HepG2 (cell line): ENCODE data around the gene CCL24. TPM values are rescaled to one million over a fixed set of nuclear protein-coding genes. Genes with fewer than 3 reads are reported as not detected.

ENCODE experiments used
- ATAC-seq: fragments of 200-7000 bp; cut with Tn5 transposase; 3 replicates; pipeline ENCODE4 v1.9.1; 2020; ENCODE audit warnings: mild to moderate bottlenecking, moderate library complexity
- BruUV-seq: library from RNA; stranded (reverse); fragments of 400-500 nt; replicated peaks from 2 replicates; lab custom pipeline; 2021; lab: Mats Ljungman, UMichigan
- CTCF ChIA-PET: fragments of 300-600 bp; formaldehyde crosslinking; extraction: SDS; loops from one replicate; lab custom pipeline; 2021; ENCODE audit warnings: low total read pairs, inconsistent platforms, low intra/inter-chr PET ratio; lab: Yijun Ruan, JAX
- POLR2A ChIA-PET: fragments of 350-600 bp; sonication (Branson Sonifier 250); formaldehyde crosslinking; loops from one replicate; lab custom pipeline; 2020; ENCODE audit warnings: antibody characterized with exemption, inconsistent platforms; lab: Yijun Ruan, JAX
- DNase-seq: peaks from one replicate; pipeline ENCODE4 v3.0.0-alpha.2; 2015; ENCODE audit warnings: low spot score
- FAIRE-seq: peaks from 3 replicates; lab custom pipeline; 2011; peaks lifted over from hg19 to GRCh38; lab: Jason Lieb, UNC
- H2AFZ ChIP-seq: one replicate; pipeline ENCODE4 v1.6.1; 2011; ENCODE audit warnings: low read length, inconsistent platforms
- H3K27ac ChIP-seq: fragments of 300-600 bp; 3 replicates; pipeline ENCODE4 v1.8.0; 2011; ENCODE audit warnings: mixed run types, mild to moderate bottlenecking, mixed read lengths, low read length, inconsistent platforms; ENCODE audit not compliant: insufficient read depth; ENCODE audit errors: extremely low read length
- H3K27me3 ChIP-seq, 2 experiments: fragments of 200-600 bp in 1 of 2; 2 replicates in 1 of 2; 3 replicates in 1 of 2; pipeline versions ENCODE4 v1.6.0 to v1.8.0; 2011; ENCODE audit warnings: low read length in 2 of 2, mild to moderate bottlenecking in 2 of 2, moderate library complexity in 2 of 2, inconsistent platforms in 1 of 2; ENCODE audit not compliant: insufficient read depth in 2 of 2, control insufficient read depth in 1 of 2
- H3K36me3 ChIP-seq, 2 experiments: fragments of 200-600 bp in 1 of 2; replicated peaks in 1 of 2; 2 replicates in 1 of 2; 3 replicates in 1 of 2; pipeline versions ENCODE4 v1.5.1 to v1.8.0; 2011; ENCODE audit warnings: low read length in 2 of 2, inconsistent platforms in 1 of 2; ENCODE audit not compliant: insufficient read depth in 2 of 2, control insufficient read depth in 1 of 2
- H3K4me1 ChIP-seq: 2 replicates; pipeline ENCODE4 v1.5.1; 2012; ENCODE audit warnings: low read length, inconsistent platforms; ENCODE audit not compliant: insufficient read depth
- H3K4me2 ChIP-seq: 2 replicates; pipeline ENCODE4 v1.6.0; 2011; ENCODE audit warnings: low read depth, low read length, inconsistent platforms
- H3K4me3 ChIP-seq, 3 experiments: fragments of 200-600 bp in 1 of 3; sonication (generic), shearing (Covaris generic) in 1 of 3; replicated peaks in 1 of 3; 2 replicates each; pipeline ENCODE4 v1.5.1; 2011 to 2016; ENCODE audit warnings: low read length in 3 of 3, inconsistent platforms in 2 of 3, low read depth in 2 of 3, mild to moderate bottlenecking in 2 of 3, control low read depth in 1 of 3, mixed read lengths in 1 of 3; ENCODE audit not compliant: insufficient read depth in 1 of 3
- H3K79me2 ChIP-seq: one replicate; pipeline ENCODE4 v1.6.1; 2011; ENCODE audit warnings: low read length, inconsistent platforms; ENCODE audit not compliant: insufficient read depth
- H3K9ac ChIP-seq: 2 replicates; pipeline ENCODE4 v1.6.0; 2011; ENCODE audit warnings: mild to moderate bottlenecking, low read depth, low read length, inconsistent platforms; ENCODE audit not compliant: insufficient read depth
- H3K9me3 ChIP-seq: 2 replicates; pipeline ENCODE4 v1.5.1; 2012; ENCODE audit warnings: mild to moderate bottlenecking, low read length
- H4K20me1 ChIP-seq: 2 replicates; pipeline ENCODE4 v1.6.0; 2011; ENCODE audit warnings: inconsistent platforms, mild to moderate bottlenecking, low read length, moderate library complexity; ENCODE audit not compliant: insufficient read depth
- AKAP8 ChIP-seq: sonication (generic); formaldehyde crosslinking; IDR thresholded peaks from 2 replicates; pipeline ENCODE4 v1.5.1; 2020; ENCODE audit warnings: mild to moderate bottlenecking, missing genetic modification reagents
- KLF6 ChIP-seq: IDR thresholded peaks from 2 replicates; pipeline ENCODE4 v1.8.0; 2016; ENCODE audit warnings: missing biosample characterization, missing genetic modification reagents
- ZNF652 ChIP-seq: IDR thresholded peaks from 2 replicates; pipeline ENCODE4 v1.6.1; 2016; ENCODE audit warnings: low read depth, borderline replicate concordance
- ZNF768 ChIP-seq: sonication (generic); formaldehyde crosslinking; IDR thresholded peaks from 2 replicates; pipeline ENCODE4 v1.4.0; 2020; ENCODE audit warnings: missing genetic modification reagents
- WGBS: methylation state at CpG from one replicate; pipeline ENCODE4 v1.1.6; 2017; ENCODE audit warnings: low lambda C conversion rate; 5-methylcytosine and 5-hydroxymethylcytosine counted together
- in situ Hi-C: cut with HindIII; loops from 2 replicates; pipeline ENCODE4 v1.10.0; 2017; ENCODE audit warnings: low pct_unique_long_range_greater_than_20kb; ENCODE audit not compliant: extremely low pct_ligation_motif_present
- intact Hi-C: fragments of 100-400 bp; cut with micrococcal nuclease; formaldehyde crosslinking; loops from one replicate; pipeline ENCODE4 v1.10.0; 2022; ENCODE audit not compliant: unreplicated experiment
- polyA plus RNA-seq, 8 experiments: library from polyadenylated mRNA; depleted of rRNA in 3 of 8; stranded (reverse) in 7 of 8; unstranded in 1 of 8; fragments of >200 nt; fragmentation: Illumina TruSeq in 4 of 8; extraction: Trizol in 4 of 8; gene quantifications; 2 replicates each; pipeline versions ENCODE4 v1.2.1 to v1.2.3, GENCODE V29; 2011 to 2016; ENCODE audit warnings: low read depth in 4 of 8, missing spikeins in 1 of 8, mixed read lengths in 1 of 8; ENCODE audit not compliant: insufficient read depth in 1 of 8
- total RNA-seq, 5 experiments: library from RNA; depleted of rRNA; stranded (reverse); fragments of >200 nt; fragmentation: Illumina TruSeq; extraction: Trizol; gene quantifications; 2 replicates each; pipeline ENCODE4 v1.2.3, GENCODE V29; 2016; ENCODE audit warnings: low read depth in 1 of 5
- TF ChIP-seq, protein P1 (sequence below): sonication (generic); formaldehyde crosslinking; IDR thresholded peaks from 2 replicates; pipeline ENCODE4 v1.5.1; 2020; ENCODE audit warnings: missing genetic modification reagents, mild to moderate bottlenecking, borderline replicate concordance
- TF ChIP-seq, protein P2 (sequence below): sonication (generic); formaldehyde crosslinking; IDR thresholded peaks from 2 replicates; pipeline ENCODE4 v1.5.1; 2020; ENCODE audit warnings: mild to moderate bottlenecking, missing genetic modification reagents, moderate library complexity
- TF ChIP-seq, protein P3 (sequence below): fragments of 450-650 bp; IDR thresholded peaks from 2 replicates; pipeline ENCODE4 v1.6.1; 2016

The CCL24 gene
- total and polyA plus RNA-seq, 2 of the 13 experiments (the other 11 are each of a cell fraction or from before 2014, with no cell fraction given), result not detected

DNA sequence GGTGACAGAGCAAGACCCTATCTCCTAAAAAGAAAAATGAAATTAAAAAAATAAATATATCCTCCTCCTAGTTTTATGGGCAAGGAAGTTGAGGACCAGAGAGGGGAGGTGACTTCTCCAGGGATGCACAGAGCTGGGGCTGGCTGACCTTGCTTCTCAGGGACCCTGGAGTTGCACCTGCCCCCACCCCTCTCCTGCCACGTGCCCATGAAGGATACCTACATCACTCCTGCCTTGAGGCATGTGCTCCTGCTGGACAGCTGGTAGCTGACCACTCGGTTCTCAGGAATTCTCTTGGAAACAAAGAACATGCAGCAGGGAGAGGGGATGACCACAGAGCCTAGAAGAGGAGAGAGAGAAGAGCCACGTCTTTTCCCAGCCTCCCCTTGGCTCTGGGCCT, 522 bp downstream of the CCL24 start:
- no peak overlapping the region for H3K27ac ChIP-seq
- TF ChIP-seq, protein P1, sequence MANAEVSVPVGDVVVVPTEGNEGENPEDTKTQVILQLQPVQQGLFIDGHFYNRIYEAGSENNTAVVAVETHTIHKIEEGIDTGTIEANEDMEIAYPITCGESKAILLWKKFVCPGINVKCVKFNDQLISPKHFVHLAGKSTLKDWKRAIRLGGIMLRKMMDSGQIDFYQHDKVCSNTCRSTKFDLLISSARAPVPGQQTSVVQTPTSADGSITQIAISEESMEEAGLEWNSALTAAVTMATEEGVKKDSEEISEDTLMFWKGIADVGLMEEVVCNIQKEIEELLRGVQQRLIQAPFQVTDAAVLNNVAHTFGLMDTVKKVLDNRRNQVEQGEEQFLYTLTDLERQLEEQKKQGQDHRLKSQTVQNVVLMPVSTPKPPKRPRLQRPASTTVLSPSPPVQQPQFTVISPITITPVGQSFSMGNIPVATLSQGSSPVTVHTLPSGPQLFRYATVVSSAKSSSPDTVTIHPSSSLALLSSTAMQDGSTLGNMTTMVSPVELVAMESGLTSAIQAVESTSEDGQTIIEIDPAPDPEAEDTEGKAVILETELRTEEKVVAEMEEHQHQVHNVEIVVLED (CRISPR knock-in tag), result no peak
- no peak for TF ChIP-seq KLF6 (CRISPR knock-in tag)
- TF ChIP-seq ZNF768 (CRISPR knock-in tag), result peak; percentile 69; the same call in 1 of the 2 replicates
- TF ChIP-seq AKAP8, result no peak
- TF ChIP-seq, protein P2, sequence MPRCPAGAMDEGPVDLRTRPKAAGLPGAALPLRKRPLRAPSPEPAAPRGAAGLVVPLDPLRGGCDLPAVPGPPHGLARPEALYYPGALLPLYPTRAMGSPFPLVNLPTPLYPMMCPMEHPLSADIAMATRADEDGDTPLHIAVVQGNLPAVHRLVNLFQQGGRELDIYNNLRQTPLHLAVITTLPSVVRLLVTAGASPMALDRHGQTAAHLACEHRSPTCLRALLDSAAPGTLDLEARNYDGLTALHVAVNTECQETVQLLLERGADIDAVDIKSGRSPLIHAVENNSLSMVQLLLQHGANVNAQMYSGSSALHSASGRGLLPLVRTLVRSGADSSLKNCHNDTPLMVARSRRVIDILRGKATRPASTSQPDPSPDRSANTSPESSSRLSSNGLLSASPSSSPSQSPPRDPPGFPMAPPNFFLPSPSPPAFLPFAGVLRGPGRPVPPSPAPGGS (CRISPR knock-in tag), result no peak
- TF ChIP-seq ZNF652 (CRISPR knock-in tag), result no peak
- TF ChIP-seq, protein P3, sequence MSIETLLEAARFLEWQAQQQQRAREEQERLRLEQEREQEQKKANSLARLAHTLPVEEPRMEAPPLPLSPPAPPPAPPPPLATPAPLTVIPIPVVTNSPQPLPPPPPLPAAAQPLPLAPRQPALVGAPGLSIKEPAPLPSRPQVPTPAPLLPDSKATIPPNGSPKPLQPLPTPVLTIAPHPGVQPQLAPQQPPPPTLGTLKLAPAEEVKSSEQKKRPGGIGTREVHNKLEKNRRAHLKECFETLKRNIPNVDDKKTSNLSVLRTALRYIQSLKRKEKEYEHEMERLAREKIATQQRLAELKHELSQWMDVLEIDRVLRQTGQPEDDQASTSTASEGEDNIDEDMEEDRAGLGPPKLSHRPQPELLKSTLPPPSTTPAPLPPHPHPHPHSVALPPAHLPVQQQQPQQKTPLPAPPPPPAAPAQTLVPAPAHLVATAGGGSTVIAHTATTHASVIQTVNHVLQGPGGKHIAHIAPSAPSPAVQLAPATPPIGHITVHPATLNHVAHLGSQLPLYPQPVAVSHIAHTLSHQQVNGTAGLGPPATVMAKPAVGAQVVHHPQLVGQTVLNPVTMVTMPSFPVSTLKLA, result peak; percentile 89
- TF ChIP-seq, all 625 proteins: peak for 2
- H3K27me3 ChIP-seq, result peaks cover 0 to 12% of the 10 kb centered on the region in 2 experiments; a peak in 2 of 5 replicates
- no peak overlapping the region for H3K4me3 ChIP-seq
- intact Hi-C loops (no loop called here), in situ Hi-C loops (no loop called here)
- no peaks in the 10 kb centered on the region for H3K4me1 ChIP-seq
- 13% methylated on average over 3 of the region's 3 CpGs for WGBS
- DNase-seq (no peak), ATAC-seq (no peak), FAIRE-seq (no peak)
- no peaks in the 10 kb centered on the region for H3K79me2 ChIP-seq
- no peak overlapping the region for H3K4me2 ChIP-seq
- no peaks in the 10 kb centered on the region for H4K20me1 ChIP-seq
- BruUV-seq, result no TSS peak
- H2AFZ ChIP-seq, result no peak overlapping the region
- ChIA-PET CTCF (no interaction called here), POLR2A (no interaction called here)
- H3K9me3 ChIP-seq, result no peaks in the 10 kb centered on the region
- no peaks in the 10 kb centered on the region for H3K36me3 ChIP-seq
- no peak overlapping the region for H3K9ac ChIP-seq
